Lung (tissue), 12 donors: ENCODE measurements around the gene TCF19. TPM values are rescaled to one million over a fixed set of nuclear protein-coding genes. Genes with fewer than 3 reads are reported as not detected.

Experiments used
- ATAC-seq: fragments of 200-7000 bp; cut with Tn5 transposase; one replicate; pipeline ENCODE4 v1.9.1; 2020; ENCODE audit warnings: moderate number of reproducible peaks; ENCODE audit not compliant: insufficient read depth, low FRiP score
- DNase-seq, 3 donors: peaks; one replicate each; pipeline ENCODE4 v3.0.0-alpha.2; 2013 to 2017
- H3K27ac ChIP-seq, 2 donors: one replicate each; pipeline ENCODE4 v1.5.1; 2013; ENCODE audit warnings: mild to moderate bottlenecking in 2 of 2, moderate library complexity in 2 of 2, control low read depth in 1 of 2, inconsistent platforms in 1 of 2, low read depth in 1 of 2, low read length in 1 of 2
- H3K27me3 ChIP-seq, 3 donors: one replicate each; pipeline ENCODE4 v1.5.1; 2013; ENCODE audit warnings: low read length in 2 of 3; ENCODE audit not compliant: control insufficient read depth in 3 of 3, insufficient read depth in 3 of 3
- H3K36me3 ChIP-seq, 4 donors: one replicate each; pipeline ENCODE4 v1.5.1; 2013; ENCODE audit warnings: low read length in 4 of 4, mild to moderate bottlenecking in 1 of 4, moderate library complexity in 1 of 4; ENCODE audit not compliant: control insufficient read depth in 4 of 4, insufficient read depth in 4 of 4
- H3K4me1 ChIP-seq, 5 donors: one replicate each; pipeline ENCODE4 v1.5.1; 2013; ENCODE audit warnings: low read length in 5 of 5, mild to moderate bottlenecking in 2 of 5, moderate library complexity in 1 of 5; ENCODE audit not compliant: control insufficient read depth in 5 of 5, insufficient read depth in 5 of 5
- H3K4me3 ChIP-seq: one replicate; pipeline ENCODE4 v1.5.1; 2013; ENCODE audit warnings: mild to moderate bottlenecking, control low read depth, moderate library complexity
- H3K9ac ChIP-seq, 2 donors: one replicate each; pipeline ENCODE4 v1.5.1; 2013; ENCODE audit warnings: low read length in 2 of 2, control low read depth in 1 of 2; ENCODE audit not compliant: insufficient read depth in 1 of 2
- H3K9me3 ChIP-seq, 4 donors: one replicate each; pipeline ENCODE4 v1.5.1; 2013; ENCODE audit warnings: low read length in 3 of 4, mild to moderate bottlenecking in 1 of 4, moderate library complexity in 1 of 4; ENCODE audit not compliant: control insufficient read depth in 4 of 4, insufficient read depth in 3 of 4
- CTCF ChIP-seq: IDR thresholded peaks from 2 replicates; pipeline ENCODE4 v1.5.1; 2012; ENCODE audit warnings: mild to moderate bottlenecking; ENCODE audit errors: control extremely low read depth, extremely low read depth
- WGBS, 2 donors: extraction: QIAGEN DNeasy Blood & Tissue Kit; methylation state at CpG; one replicate each; pipeline ENCODE4 v1.1.7; 2013; 5-methylcytosine and 5-hydroxymethylcytosine counted together
- polyA plus RNA-seq, 2 donors: library from polyadenylated mRNA; stranded (reverse); fragments of 200-250 nt; gene quantifications; one replicate each; pipeline ENCODE4 v1.2.1, GENCODE V29; 2013
- total RNA-seq, 2 donors: library from RNA; depleted of rRNA in 1 of 2; stranded (reverse); fragments of >200 nt in 1 of 2; gene quantifications; one replicate each; pipeline ENCODE4 v1.2.1, GENCODE V29; 2014 to 2021
- donor health status: control.
- donor health status: control.
- donor health status: Bipolar disorder and iron deficiency.
- donor health status: healthy.
- donor health status: DM: yes; HTN: yes; CAD: no.

TCF19 gene
- total and polyA plus RNA-seq, 4 donors: 4.1 to 9.4 (median 5.1) TPM

GRCh38 chr6:31138982-31139381 is 19.4 kb upstream of the TCF19 start, which contains the start of gene PSORS1C2:
TSS of gene PSORS1C2 (minus strand) at chr6:31139066. CDS start at chr6:31139026, 40 bp downstream.
- no peaks in the 10 kb centered on the region for H3K27me3 ChIP-seq
- 84 to 85% methylated on average over 4 of the region's 4 CpGs for WGBS, 2 donors
- TF ChIP-seq CTCF: no peak
- H3K27ac ChIP-seq: no peak within 1 kb of the TSS
- peaks cover 0 to 10% (median 0%) of the 10 kb centered on the region in 5 donors for H3K4me1 ChIP-seq
- DNase-seq: no peak
- no peak for ATAC-seq
- H3K36me3 ChIP-seq: peaks cover 0 to 2% (median 0%) of the 10 kb centered on the region in 4 donors
- H3K9me3 ChIP-seq: no peaks in the 10 kb centered on the region
- H3K4me3 ChIP-seq: no peak within 1 kb of the TSS
- H3K9ac ChIP-seq: no peak within 1 kb of the TSS

- no peaks in the 10 kb centered on the region for H3K27me3 ChIP-seq
- 31 to 50% methylated on average over 4 of the region's 4 CpGs for WGBS, 2 donors
- peaks cover 0 to 8% (median 2%) of the 10 kb centered on the region in 4 donors for H3K36me3 ChIP-seq
- H3K27ac ChIP-seq: no peak overlapping the region
- TF ChIP-seq CTCF: no peak
- no peaks in the 10 kb centered on the region for H3K9me3 ChIP-seq
- H3K4me3 ChIP-seq: no peak overlapping the region
- H3K9ac ChIP-seq: no peak overlapping the region
- ATAC-seq: no peak
- H3K4me1 ChIP-seq: peaks cover 0 to 10% (median 0%) of the 10 kb centered on the region in 5 donors
- DNase-seq: peak in 2 of 3 donors; percentile 20 to 28
Observed at GRCh38 chr6:31139599-31139998, 18.8 kb upstream of the TCF19 start.

- H3K36me3 ChIP-seq: peaks cover 0 to 14% (median 2%) of the 10 kb centered on the region in 4 donors
- H3K9ac ChIP-seq: no peak overlapping the region
- no peak overlapping the region for H3K4me3 ChIP-seq
- no peaks in the 10 kb centered on the region for H3K27me3 ChIP-seq
- 85 to 86% methylated on average over 15 of the region's 15 CpGs for WGBS, 2 donors
- DNase-seq (no peak), ATAC-seq (no peak)
- H3K27ac ChIP-seq: no peak overlapping the region
- no peak for TF ChIP-seq CTCF
- H3K4me1 ChIP-seq: peaks cover 0 to 10% (median 0%) of the 10 kb centered on the region in 5 donors
- H3K9me3 ChIP-seq: no peaks in the 10 kb centered on the region
Observed at GRCh38 chr6:31140643-31141042, 17.7 kb upstream of the TCF19 start.

- Histone ChIP-seq H3K36me3 (peaks cover 0 to 14% (median 2%) of the 10 kb centered on the region in 4 donors), H3K27me3 (no peaks in the 10 kb centered on the region), H3K4me3 (no peak overlapping the region), H3K9ac (no peak overlapping the region), H3K4me1 (peaks cover 0 to 10% (median 0%) of the 10 kb centered on the region in 5 donors), H3K27ac (peak overlapping the region in 1 of 2 donors; percentile 4), H3K9me3 (no peaks in the 10 kb centered on the region)
- 42 to 66% methylated on average over 2 of the region's 2 CpGs for WGBS, 2 donors
- no peak for TF ChIP-seq CTCF
- no peak for ATAC-seq
- peak in 1 of 3 donors; percentile 9 for DNase-seq
Observed at GRCh38 chr6:31142361-31142761, 16.0 kb upstream of the TCF19 start.
